HL-60 (cell line): Measurements from ENCODE around the gene IFIT5.
"Not testable (repeated sequence)": the region's sequence is repeated elsewhere in the genome, so short reads cannot be mapped to it uniquely, and the experiment has no call there.

ENCODE experiments used
- CTCF ChIP-seq: IDR thresholded peaks from one replicate; pipeline ENCODE4 v1.5.1; 2011; ENCODE audit warnings: low read length, control low read depth, inconsistent platforms; ENCODE audit not compliant: insufficient read depth
- POLR2AphosphoS5 ChIP-seq: IDR thresholded peaks from 2 replicates; pipeline ENCODE4 v1.6.1; 2012; ENCODE audit warnings: low read depth
- TF ChIP-seq, protein P1 (sequence below): IDR thresholded peaks from 2 replicates; pipeline ENCODE4 v1.6.1; 2012; ENCODE audit warnings: low read depth; ENCODE audit not compliant: insufficient replicate concordance

- TF ChIP-seq CTCF, POLR2AphosphoS5: not testable (repeated sequence)
- TF ChIP-seq, protein P1, sequence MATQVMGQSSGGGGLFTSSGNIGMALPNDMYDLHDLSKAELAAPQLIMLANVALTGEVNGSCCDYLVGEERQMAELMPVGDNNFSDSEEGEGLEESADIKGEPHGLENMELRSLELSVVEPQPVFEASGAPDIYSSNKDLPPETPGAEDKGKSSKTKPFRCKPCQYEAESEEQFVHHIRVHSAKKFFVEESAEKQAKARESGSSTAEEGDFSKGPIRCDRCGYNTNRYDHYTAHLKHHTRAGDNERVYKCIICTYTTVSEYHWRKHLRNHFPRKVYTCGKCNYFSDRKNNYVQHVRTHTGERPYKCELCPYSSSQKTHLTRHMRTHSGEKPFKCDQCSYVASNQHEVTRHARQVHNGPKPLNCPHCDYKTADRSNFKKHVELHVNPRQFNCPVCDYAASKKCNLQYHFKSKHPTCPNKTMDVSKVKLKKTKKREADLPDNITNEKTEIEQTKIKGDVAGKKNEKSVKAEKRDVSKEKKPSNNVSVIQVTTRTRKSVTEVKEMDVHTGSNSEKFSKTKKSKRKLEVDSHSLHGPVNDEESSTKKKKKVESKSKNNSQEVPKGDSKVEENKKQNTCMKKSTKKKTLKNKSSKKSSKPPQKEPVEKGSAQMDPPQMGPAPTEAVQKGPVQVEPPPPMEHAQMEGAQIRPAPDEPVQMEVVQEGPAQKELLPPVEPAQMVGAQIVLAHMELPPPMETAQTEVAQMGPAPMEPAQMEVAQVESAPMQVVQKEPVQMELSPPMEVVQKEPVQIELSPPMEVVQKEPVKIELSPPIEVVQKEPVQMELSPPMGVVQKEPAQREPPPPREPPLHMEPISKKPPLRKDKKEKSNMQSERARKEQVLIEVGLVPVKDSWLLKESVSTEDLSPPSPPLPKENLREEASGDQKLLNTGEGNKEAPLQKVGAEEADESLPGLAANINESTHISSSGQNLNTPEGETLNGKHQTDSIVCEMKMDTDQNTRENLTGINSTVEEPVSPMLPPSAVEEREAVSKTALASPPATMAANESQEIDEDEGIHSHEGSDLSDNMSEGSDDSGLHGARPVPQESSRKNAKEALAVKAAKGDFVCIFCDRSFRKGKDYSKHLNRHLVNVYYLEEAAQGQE: not testable (repeated sequence)
These were observed 2.1 kb upstream of the IFIT5 start for GRCh38 chr10:89412276-89412675.
